GM19372 (cell line): ENCODE results near the gene KPNA4.
"Not testable (repeated sequence)": the region's sequence is repeated elsewhere in the genome, so short reads cannot be mapped to it uniquely, and the experiment has no call there.

ENCODE experiments used
- ATAC-seq: cut with Tn5 transposase; IDR thresholded peaks from one replicate; pipeline ENCODE4 v1.9.1; 2021; ENCODE audit warnings: mild to moderate bottlenecking, low read depth, moderate library complexity; ENCODE audit not compliant: unreplicated experiment

KPNA4 gene

GRCh38 chr3:160458151-160458550 is 107.2 kb downstream of the KPNA4 start:
- no peak for ATAC-seq

GRCh38 chr3:160455846-160456245 is 109.5 kb downstream of the KPNA4 start:
- no peak for ATAC-seq

- ATAC-seq: no peak
Measured at GRCh38 chr3:160454995-160455394, 110.4 kb downstream of the KPNA4 start.

- not testable (repeated sequence) for ATAC-seq
Measured at GRCh38 chr3:160452251-160452650, 113.1 kb downstream of the KPNA4 start.

GRCh38 chr3:160451602-160452001 is 113.8 kb downstream of the KPNA4 start:
- no peak for ATAC-seq

- ATAC-seq: no peak
Measured at GRCh38 chr3:160450846-160451245, 114.5 kb downstream of the KPNA4 start.

GRCh38 chr3:160449636-160450598 is 115.5 kb downstream of the KPNA4 start, which contains the start of gene TRIM59:
TRIM59 (minus strand) TSS chr3:160449786; CDS start chr3:160439183, 10,603 bp downstream.
- peak; percentile 95 for ATAC-seq

GRCh38 chr3:160448845-160449635 is 116.3 kb downstream of the KPNA4 start:
- ATAC-seq: peak; percentile 45

- no peak for ATAC-seq
Measured at GRCh38 chr3:160447544-160447943, 117.8 kb downstream of the KPNA4 start.

GRCh38 chr3:160446522-160447056 is 118.8 kb downstream of the KPNA4 start:
- ATAC-seq: no peak

- ATAC-seq: no peak
Measured at GRCh38 chr3:160445854-160446253, 119.5 kb downstream of the KPNA4 start.
